Bronchial epithelial cell (primary cell): ENCODE results near the gene NECTIN4. TPM values are rescaled to one million over a fixed set of nuclear protein-coding genes. Genes with fewer than 3 reads are reported as not detected.
A peak's percentile ranks its signal among the peaks of the same experiment; 100 is the strongest.
"Not testable (repeated sequence)": the region's sequence is repeated elsewhere in the genome, so short reads cannot be mapped to it uniquely, and the experiment has no call there.

Source experiments
- DNase-seq: peaks from one replicate; pipeline ENCODE4 v3.0.0-alpha.2; 2010; ENCODE audit warnings: low read depth
- FAIRE-seq: peaks from 2 replicates; lab custom pipeline; 2011; peaks lifted over from hg19 to GRCh38; lab: Jason Lieb, UNC
- H3K27me3 ChIP-seq: 2 replicates; pipeline ENCODE4 v1.5.1; 2011; ENCODE audit warnings: low read length; ENCODE audit not compliant: control insufficient read depth, insufficient read depth
- H3K36me3 ChIP-seq: 2 replicates; pipeline ENCODE4 v1.5.1; 2011; ENCODE audit warnings: low read length; ENCODE audit not compliant: control insufficient read depth, insufficient read depth
- H3K4me3 ChIP-seq: 2 replicates; pipeline ENCODE4 v1.5.1; 2011; ENCODE audit warnings: mild to moderate bottlenecking, low read depth, low read length, control low read depth
- CTCF ChIP-seq: IDR thresholded peaks from 2 replicates; pipeline ENCODE4 v1.5.1; 2011; ENCODE audit warnings: mild to moderate bottlenecking, moderate library complexity, low read length, control low read depth, inconsistent platforms; ENCODE audit not compliant: insufficient read depth, severe bottlenecking
- total RNA-seq: library from RNA; depleted of rRNA; stranded (reverse); fragments of >200 nt; gene quantifications from 2 replicates; pipeline ENCODE4 v1.2.1, GENCODE V29; 2014

NECTIN4 gene
- total RNA-seq, 1 donor from 2014 or later: 108 TPM

- no peak for DNase-seq
- FAIRE-seq: no peak
- peaks cover 24% of the 10 kb centered on the region for H3K36me3 ChIP-seq
- TF ChIP-seq CTCF: no peak
- H3K4me3 ChIP-seq: no peak overlapping the region
- no peaks in the 10 kb centered on the region for H3K27me3 ChIP-seq
These were observed 32.5 kb upstream of the NECTIN4 start for GRCh38 chr1:161121834-161122233.

GRCh38 chr1:161121042-161121650 is 31.8 kb upstream of the NECTIN4 start:
- TF ChIP-seq CTCF: no peak
- H3K27me3 ChIP-seq: no peaks in the 10 kb centered on the region
- H3K4me3 ChIP-seq: no peak overlapping the region
- no peak for DNase-seq
- peaks cover 24% of the 10 kb centered on the region for H3K36me3 ChIP-seq
- no peak for FAIRE-seq

- Histone ChIP-seq H3K27me3 (no peaks in the 10 kb centered on the region), H3K36me3 (peaks cover 24% of the 10 kb centered on the region), H3K4me3 (peak overlapping the region; percentile 97)
- FAIRE-seq: no peak
- peak; percentile 94 for DNase-seq
- TF ChIP-seq CTCF: peak; percentile 50
These were observed 29.9 kb upstream of the NECTIN4 start for GRCh38 chr1:161119092-161119903.

GRCh38 chr1:161117759-161118581 is 28.6 kb upstream of the NECTIN4 start, which contains the start of the genes NIT1 and PFDN2:
Gene NIT1 (plus strand): TSS chr1:161118105. CDS start chr1:161118177, 72 bp downstream.
Gene PFDN2 (minus strand): TSS chr1:161118037. CDS start chr1:161118026, 11 bp downstream.
- FAIRE-seq: no peak
- peaks cover 17% of the 10 kb centered on the region for H3K36me3 ChIP-seq

GRCh38 chr1:161115961-161116360 is 26.6 kb upstream of the NECTIN4 start:
- DNase-seq, H3K4me3 ChIP-seq, FAIRE-seq, H3K27me3 ChIP-seq, H3K36me3 ChIP-seq: not testable (repeated sequence)

More at GRCh38 chr1:161117759-161118581, 28.6 kb upstream of the NECTIN4 start, which contains the start of the genes NIT1 and PFDN2:
- Histone ChIP-seq H3K27me3 (no peaks in the 10 kb centered on the region), H3K4me3 (peak within 1 kb of the TSS; percentile 97)
- peak; percentile 76 for DNase-seq
- TF ChIP-seq CTCF: no peak
